Gastroesophageal sphincter (tissue), 3 donors: ENCODE measurements around the gene CPXM2.

Experiments used
- POLR2AphosphoS5 ChIP-seq: sonication (generic); formaldehyde crosslinking; IDR thresholded peaks from one replicate; pipeline ENCODE4 v1.6.1; 2017; ENCODE audit warnings: antibody characterized with exemption
- TF ChIP-seq, protein P1 (sequence below), 4 experiments: fragments of 200-600 bp in 2 of 4; fragments of 450-650 bp in 2 of 4; sonication (generic) in 1 of 4; IDR thresholded peaks; one replicate each; pipeline ENCODE4 v1.5.1; 2017 to 2019; ENCODE audit warnings: antibody characterized with exemption in 4 of 4, mild to moderate bottlenecking in 2 of 4, moderate library complexity in 2 of 4

DNA sequence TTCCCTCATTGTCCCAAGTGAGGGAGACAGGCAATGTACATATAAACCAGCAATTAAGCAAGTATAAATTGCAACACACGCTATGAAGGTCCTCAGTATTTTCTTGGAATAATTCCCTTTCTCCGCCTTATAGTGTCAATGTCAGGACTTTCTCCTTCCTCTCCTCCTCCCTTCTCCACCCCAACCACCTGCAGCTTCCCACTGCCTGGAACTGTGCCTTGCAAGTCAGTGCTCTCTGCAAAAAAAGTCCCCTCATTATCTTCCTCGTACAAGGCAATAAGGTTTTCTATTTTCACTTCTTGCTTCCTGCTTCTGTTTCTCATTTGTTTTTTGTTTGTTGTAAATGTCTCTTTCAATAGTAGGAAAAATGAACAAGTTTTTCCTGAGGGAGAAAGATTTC, 113.7 kb downstream of the CPXM2 start:
- TF ChIP-seq, protein P1, sequence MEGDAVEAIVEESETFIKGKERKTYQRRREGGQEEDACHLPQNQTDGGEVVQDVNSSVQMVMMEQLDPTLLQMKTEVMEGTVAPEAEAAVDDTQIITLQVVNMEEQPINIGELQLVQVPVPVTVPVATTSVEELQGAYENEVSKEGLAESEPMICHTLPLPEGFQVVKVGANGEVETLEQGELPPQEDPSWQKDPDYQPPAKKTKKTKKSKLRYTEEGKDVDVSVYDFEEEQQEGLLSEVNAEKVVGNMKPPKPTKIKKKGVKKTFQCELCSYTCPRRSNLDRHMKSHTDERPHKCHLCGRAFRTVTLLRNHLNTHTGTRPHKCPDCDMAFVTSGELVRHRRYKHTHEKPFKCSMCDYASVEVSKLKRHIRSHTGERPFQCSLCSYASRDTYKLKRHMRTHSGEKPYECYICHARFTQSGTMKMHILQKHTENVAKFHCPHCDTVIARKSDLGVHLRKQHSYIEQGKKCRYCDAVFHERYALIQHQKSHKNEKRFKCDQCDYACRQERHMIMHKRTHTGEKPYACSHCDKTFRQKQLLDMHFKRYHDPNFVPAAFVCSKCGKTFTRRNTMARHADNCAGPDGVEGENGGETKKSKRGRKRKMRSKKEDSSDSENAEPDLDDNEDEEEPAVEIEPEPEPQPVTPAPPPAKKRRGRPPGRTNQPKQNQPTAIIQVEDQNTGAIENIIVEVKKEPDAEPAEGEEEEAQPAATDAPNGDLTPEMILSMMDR (IDR thresholded peaks at IDR 0.05) = no peak
- no peak for TF ChIP-seq POLR2AphosphoS5
